Lower leg skin (tissue), 3 donors: Measurements from ENCODE around the gene TRPM2.

Experiments used
- POLR2A ChIP-seq, 2 donors: fragments of 450-650 bp; IDR thresholded peaks; one replicate each; pipeline ENCODE4 v1.6.1; 2016 to 2017; ENCODE audit warnings: antibody characterized with exemption in 2 of 2, mild to moderate bottlenecking in 1 of 2, moderate library complexity in 1 of 2
- TF ChIP-seq, protein P1 (sequence below), 3 donors: fragments of 450-650 bp; IDR thresholded peaks; one replicate each; pipeline ENCODE4 v1.5.1; 2016; ENCODE audit warnings: antibody characterized with exemption in 3 of 3, mild to moderate bottlenecking in 3 of 3, moderate library complexity in 2 of 3

DNA sequence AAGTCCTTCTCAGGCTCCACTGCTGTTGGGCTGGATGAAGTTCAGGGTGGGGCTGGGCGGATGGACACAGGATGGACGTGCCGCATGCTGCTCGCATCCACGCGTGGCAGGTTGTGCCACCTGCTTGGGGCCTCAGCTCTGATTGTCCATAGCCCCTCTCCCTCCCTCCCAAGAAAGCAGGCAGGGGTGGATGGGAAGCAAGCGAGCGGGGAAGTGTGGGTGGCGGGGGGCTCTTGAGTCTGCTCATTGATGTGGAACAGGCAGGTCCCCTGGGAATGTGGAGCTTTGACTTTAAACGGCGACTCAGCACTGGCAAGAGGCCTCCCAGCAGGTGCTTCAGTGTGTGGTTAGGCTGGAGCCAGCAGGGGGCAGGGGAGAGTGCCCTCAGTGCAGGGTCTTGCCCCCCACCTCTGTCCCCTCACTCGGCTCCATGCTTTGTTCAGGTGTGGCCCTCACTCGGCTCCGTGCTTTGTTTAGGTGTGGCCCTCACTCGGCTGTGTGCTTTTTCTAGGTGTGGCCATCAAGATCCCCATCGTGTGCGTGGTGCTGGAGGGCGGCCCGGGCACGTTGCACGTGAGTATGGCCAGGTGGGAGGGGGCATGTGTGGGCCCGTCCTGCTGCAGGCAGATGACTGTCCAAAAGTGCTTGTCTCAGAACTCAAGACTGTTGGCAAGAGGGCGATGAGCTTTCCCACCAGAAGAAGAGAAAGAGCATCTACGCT lies 23.9 kb downstream of the TRPM2 start:
- TF ChIP-seq, protein P1, sequence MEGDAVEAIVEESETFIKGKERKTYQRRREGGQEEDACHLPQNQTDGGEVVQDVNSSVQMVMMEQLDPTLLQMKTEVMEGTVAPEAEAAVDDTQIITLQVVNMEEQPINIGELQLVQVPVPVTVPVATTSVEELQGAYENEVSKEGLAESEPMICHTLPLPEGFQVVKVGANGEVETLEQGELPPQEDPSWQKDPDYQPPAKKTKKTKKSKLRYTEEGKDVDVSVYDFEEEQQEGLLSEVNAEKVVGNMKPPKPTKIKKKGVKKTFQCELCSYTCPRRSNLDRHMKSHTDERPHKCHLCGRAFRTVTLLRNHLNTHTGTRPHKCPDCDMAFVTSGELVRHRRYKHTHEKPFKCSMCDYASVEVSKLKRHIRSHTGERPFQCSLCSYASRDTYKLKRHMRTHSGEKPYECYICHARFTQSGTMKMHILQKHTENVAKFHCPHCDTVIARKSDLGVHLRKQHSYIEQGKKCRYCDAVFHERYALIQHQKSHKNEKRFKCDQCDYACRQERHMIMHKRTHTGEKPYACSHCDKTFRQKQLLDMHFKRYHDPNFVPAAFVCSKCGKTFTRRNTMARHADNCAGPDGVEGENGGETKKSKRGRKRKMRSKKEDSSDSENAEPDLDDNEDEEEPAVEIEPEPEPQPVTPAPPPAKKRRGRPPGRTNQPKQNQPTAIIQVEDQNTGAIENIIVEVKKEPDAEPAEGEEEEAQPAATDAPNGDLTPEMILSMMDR (IDR thresholded peaks at IDR 0.05), result no peak
- TF ChIP-seq POLR2A (IDR thresholded peaks at IDR 0.05), result no peak
